Activated gamma-delta T cell (primary cell): ENCODE measurements around the gene FAM13A.
"Not testable (repeated sequence)": the region's sequence is repeated elsewhere in the genome, so short reads cannot be mapped to it uniquely, and the experiment has no call there.

Source experiments
- DNase-seq: peaks from one replicate; lab custom pipeline; 2025; lab: John Stamatoyannopoulos, UW
- total RNA-seq, 2 donors: gene quantifications; one replicate each; lab custom pipeline; 2026; lab: John Stamatoyannopoulos, UW

Gene FAM13A
- total RNA-seq: 11.4 to 18.7 reads per million in 2 donors

DNA sequence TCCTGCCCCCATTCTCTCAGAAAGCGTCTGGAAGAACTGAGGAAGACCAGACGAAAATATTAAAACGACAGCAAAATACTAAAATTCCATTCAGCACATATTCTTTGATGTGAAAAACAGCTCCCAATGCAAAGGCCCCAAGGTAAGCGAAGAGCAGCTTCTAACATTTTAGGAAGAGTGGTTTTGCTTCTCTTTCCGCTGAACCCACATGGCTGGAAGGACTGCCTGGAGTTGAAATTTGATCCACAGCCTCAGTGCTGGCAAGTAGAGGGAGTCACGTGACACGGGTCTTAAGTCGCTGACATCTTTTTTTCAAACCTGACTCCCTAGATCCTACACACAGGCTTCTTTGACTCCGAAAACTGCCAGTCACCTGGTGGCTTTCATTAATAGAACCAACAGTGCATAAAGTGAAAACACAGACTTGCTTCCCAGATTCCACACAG is at the start of gene FAM13A:
TSS of gene FAM13A (minus strand) at position 233 of the 446 bp plus-strand sequence. CDS start at position 12, 221 bp downstream.
- DNase-seq: no peak

DNA sequence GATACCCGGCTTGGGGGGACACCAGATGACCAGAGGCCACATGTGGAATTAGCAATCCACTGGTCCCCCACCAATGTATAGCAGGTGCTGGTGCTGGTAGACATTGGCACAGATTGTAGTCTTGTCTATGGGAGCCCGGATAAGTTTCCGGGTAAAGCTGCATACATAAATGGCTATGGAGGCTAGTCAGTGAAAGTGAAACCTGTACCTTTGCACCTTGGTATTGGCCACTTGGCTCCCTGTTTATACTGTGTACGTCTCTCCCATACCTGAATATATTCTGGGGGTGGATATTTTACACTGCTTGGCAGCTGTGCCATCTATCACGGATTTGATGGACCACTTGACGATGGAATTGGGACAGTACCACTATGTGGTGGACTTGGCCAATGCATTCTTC is 48.7 kb upstream of the FAM13A start:
- DNase-seq: no peak

DNA sequence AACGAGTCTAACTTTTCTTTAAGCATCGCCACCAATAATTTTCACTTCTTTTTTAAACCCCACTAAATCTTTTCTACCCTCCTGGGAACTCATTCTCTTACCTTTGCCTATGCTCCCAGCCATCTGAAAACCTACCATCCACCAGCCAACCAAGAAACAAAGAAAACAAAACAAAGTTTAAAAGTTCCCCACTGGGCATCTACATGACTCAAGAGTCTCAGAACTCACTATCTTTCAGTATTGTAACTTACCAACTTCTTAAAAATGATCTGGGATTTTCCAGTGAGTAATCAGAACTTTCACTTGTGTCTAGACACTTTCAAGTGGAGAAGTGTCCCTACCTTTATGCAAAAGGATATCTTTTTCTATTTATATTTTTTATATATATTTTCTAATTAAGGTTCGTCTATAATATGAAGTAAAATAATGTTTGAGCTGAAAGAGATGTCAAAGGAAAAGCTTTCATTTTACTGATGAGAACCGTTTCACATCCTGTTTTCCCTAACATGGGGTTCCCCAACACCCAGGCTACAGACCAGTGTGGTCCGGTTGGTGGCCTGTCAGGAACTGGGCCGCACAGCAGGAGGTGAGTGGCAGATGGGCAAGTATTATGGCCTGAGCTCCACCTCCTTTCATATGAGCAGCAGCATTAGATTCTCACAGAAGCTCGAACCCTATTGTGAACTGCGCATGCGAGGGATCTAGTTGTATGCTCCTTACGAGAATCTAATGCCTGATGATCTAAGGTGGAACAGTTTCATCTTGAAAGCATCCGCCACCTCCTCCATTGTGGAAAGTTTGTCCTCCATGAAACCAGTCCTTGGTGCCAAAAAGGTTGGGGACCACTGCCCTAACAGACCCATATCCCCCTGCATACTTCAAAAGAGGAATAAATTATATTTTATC is 44.5 kb upstream of the FAM13A start:
- no peak for DNase-seq

- no peak for DNase-seq
Measured at GRCh38 chr4:89100853-89101252, 43.9 kb upstream of the FAM13A start.

GRCh38 chr4:89099471-89099870 is 42.5 kb upstream of the FAM13A start:
- no peak for DNase-seq

- no peak for DNase-seq
Measured at GRCh38 chr4:89099034-89099433, 42.0 kb upstream of the FAM13A start.

DNA sequence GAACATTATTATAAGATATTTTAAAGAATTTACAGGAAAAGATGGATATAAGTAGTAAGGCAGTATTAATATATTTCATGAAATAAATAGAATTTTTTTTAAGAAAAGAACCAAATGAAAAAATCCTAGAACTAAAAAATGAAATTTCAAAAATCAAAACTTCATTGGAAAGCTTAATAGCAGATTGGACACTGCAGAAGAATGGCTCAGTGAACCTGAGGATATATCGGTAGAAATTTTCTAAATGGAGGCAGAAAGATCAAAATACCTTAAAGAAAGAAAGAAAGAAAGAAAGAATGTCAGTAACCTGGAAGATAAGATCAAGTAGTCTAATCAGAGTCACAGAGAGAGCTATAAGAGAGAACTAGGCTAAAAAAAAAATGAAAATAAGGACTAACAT is 21.3 kb upstream of the FAM13A start:
- DNase-seq: no peak

DNA sequence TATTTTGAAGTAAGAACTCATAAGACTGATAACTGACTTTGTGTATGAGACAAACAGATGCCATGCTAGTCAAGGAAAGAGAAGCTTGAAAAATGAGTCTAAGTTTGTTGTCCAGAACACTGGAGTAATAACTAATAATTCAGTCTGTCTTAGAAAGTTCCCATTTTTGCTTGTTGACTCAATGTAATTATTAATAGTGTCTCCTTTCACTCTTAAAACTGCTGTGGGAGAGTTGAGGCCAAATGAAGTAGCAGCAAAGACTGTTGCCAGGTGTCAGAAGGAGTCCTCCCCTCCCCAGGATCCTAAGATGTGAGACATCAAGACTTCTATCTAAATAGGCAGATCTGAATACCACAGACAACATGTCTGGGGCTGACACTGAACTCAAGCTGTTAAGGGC is 20.8 kb upstream of the FAM13A start:
- DNase-seq: no peak

- DNase-seq: no peak
Measured at GRCh38 chr4:89072921-89073320, 15.9 kb upstream of the FAM13A start.

DNA sequence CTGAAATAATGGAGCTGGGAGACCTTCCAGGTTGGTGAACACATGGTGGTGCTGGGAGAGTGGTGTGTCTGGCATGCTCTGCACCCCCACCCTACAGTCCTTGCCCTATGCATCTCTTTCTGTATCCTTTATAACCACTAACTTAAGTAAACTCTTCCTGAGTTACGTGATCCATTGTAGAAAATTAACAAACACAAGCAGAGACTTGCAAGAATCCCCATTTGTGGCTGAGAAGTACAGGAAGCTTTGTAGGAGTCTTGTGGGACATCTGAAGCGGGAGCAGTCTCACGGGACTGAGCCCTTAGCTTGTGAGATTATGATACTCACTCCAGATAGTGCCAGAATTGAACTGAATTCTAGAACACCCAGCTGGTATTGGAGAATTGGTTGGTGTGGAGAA is 14.3 kb upstream of the FAM13A start:
- DNase-seq: no peak

GRCh38 chr4:89070041-89070440 is 13.1 kb upstream of the FAM13A start:
- no peak for DNase-seq

GRCh38 chr4:89069481-89069880 is 12.5 kb upstream of the FAM13A start:
- DNase-seq: no peak

- DNase-seq: no peak
Measured at GRCh38 chr4:89067417-89067816, 10.4 kb upstream of the FAM13A start.

GRCh38 chr4:89064848-89065247 is 7.9 kb upstream of the FAM13A start:
- no peak for DNase-seq

GRCh38 chr4:89057844-89058243 is 859 bp upstream of the FAM13A start:
- DNase-seq: not testable (repeated sequence)

- no peak for DNase-seq
Measured at GRCh38 chr4:89056292-89056952, 563 bp downstream of the FAM13A start.

- DNase-seq: no peak
Measured at GRCh38 chr4:89055157-89056080, 1.6 kb downstream of the FAM13A start.

GRCh38 chr4:89054627-89055026 is 2.4 kb downstream of the FAM13A start:
- DNase-seq: no peak

GRCh38 chr4:89049853-89050252 is 7.1 kb downstream of the FAM13A start:
- DNase-seq: no peak

DNA sequence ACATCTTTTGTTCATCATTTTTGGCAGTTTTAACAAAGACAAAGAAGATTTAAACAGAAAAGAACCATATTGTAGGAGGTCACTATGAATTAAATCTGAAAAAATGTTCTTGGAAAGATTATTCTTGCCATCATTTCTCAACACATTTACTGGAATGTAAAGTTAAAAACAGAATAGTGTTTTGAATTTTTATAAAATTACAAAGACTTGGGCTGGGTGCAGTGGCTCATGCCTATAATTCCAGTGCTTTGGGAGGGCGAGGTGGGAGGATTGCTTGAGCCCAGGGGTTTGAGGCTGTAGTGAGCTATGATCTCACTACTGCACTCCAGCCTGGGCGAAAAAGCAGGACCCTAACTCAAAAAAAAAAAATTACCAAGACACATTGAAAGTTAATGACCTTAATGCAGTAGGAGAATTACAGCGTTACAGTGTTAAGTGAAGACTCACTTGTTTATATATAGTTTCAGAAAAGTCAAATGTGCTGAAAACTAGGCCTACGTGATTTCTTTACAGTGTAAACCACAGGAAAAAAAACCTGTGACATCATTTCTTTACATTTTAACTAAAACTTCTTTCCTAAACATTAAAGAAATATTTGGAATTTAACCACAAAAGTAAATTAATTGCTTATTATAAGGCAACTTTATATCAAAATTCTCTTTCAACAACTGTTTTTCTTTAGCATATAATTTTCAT is 7.9 kb downstream of the FAM13A start:
- no peak for DNase-seq

GRCh38 chr4:89044147-89044900 is 12.7 kb downstream of the FAM13A start:
- DNase-seq: no peak
